HG03196 (cell line): ENCODE measurements around the gene EFNA4.

Source experiments
- ATAC-seq: cut with Tn5 transposase; IDR thresholded peaks from one replicate; pipeline ENCODE4 v1.9.1; 2021; ENCODE audit not compliant: unreplicated experiment

EFNA4 gene

GRCh38 chr1:155051342-155051776 lies 12.2 kb upstream of the EFNA4 start:
- peak; percentile 13 for ATAC-seq

GRCh38 chr1:155051777-155052398 lies 11.7 kb upstream of the EFNA4 start:
- no peak for ATAC-seq

GRCh38 chr1:155052439-155053395 lies 10.8 kb upstream of the EFNA4 start:
- no peak for ATAC-seq

GRCh38 chr1:155053531-155054105 lies 9.9 kb upstream of the EFNA4 start:
- no peak for ATAC-seq

- no peak for ATAC-seq
Observed at GRCh38 chr1:155057104-155057503, 6.4 kb upstream of the EFNA4 start.

- ATAC-seq = no peak
Observed at GRCh38 chr1:155057788-155058211, 5.7 kb upstream of the EFNA4 start.

- no peak for ATAC-seq
Observed at GRCh38 chr1:155060736-155061135, 2.8 kb upstream of the EFNA4 start.

- peak; percentile 38 for ATAC-seq
Observed at GRCh38 chr1:155061381-155062150, 2.0 kb upstream of the EFNA4 start.

- ATAC-seq = no peak
Observed at GRCh38 chr1:155062151-155062686, 1.3 kb upstream of the EFNA4 start.

GRCh38 chr1:155062702-155063411 lies 683 bp upstream of the EFNA4 start:
- ATAC-seq = no peak

GRCh38 chr1:155064111-155064831 lies 731 bp downstream of the EFNA4 start:
- ATAC-seq = no peak

- no peak for ATAC-seq
Observed at GRCh38 chr1:155064832-155065429, 1.4 kb downstream of the EFNA4 start.

GRCh38 chr1:155066777-155067176 lies 3.2 kb downstream of the EFNA4 start:
- no peak for ATAC-seq

- no peak for ATAC-seq
Observed at GRCh38 chr1:155068599-155068998, 5.1 kb downstream of the EFNA4 start.

- no peak for ATAC-seq
Observed at GRCh38 chr1:155069551-155070157, 6.1 kb downstream of the EFNA4 start.

GRCh38 chr1:155070158-155070621 lies 6.7 kb downstream of the EFNA4 start:
- no peak for ATAC-seq

- ATAC-seq = peak; percentile 63
Observed at GRCh38 chr1:155070721-155071569, 7.4 kb downstream of the EFNA4 start.

GRCh38 chr1:155071701-155072100 lies 8.2 kb downstream of the EFNA4 start:
- no peak for ATAC-seq
